HepG2 (cell line): Measurements from ENCODE around the gene SLC25A1. TPM values are rescaled to one million over a fixed set of nuclear protein-coding genes. Genes with fewer than 3 reads are reported as not detected.

Experiments
- NFYC ChIP-seq: IDR thresholded peaks from 2 replicates; pipeline ENCODE4 v1.6.1; 2016; ENCODE audit warnings: missing genetic modification reagents, missing compliant biosample characterization
- SP5 ChIP-seq: IDR thresholded peaks from 2 replicates; pipeline ENCODE4 v1.6.1; 2016; ENCODE audit warnings: low read depth, borderline replicate concordance
- ZNF232 ChIP-seq: sonication (generic); formaldehyde crosslinking; IDR thresholded peaks from 2 replicates; pipeline ENCODE4 v1.4.0; 2020; ENCODE audit warnings: missing genetic modification reagents, borderline replicate concordance
- ZZZ3 ChIP-seq: sonication (generic); formaldehyde crosslinking; IDR thresholded peaks from 2 replicates; pipeline ENCODE4 v1.4.0; 2020; ENCODE audit warnings: missing genetic modification reagents, mild to moderate bottlenecking, borderline replicate concordance
- polyA plus RNA-seq, 8 experiments: library from polyadenylated mRNA; depleted of rRNA in 3 of 8; stranded (reverse) in 7 of 8; unstranded in 1 of 8; fragments of >200 nt; fragmentation: Illumina TruSeq in 4 of 8; extraction: Trizol in 4 of 8; gene quantifications; 2 replicates each; pipeline versions ENCODE4 v1.2.1 to v1.2.3, GENCODE V29; 2011 to 2016; ENCODE audit warnings: low read depth in 4 of 8, missing spikeins in 1 of 8, mixed read lengths in 1 of 8; ENCODE audit not compliant: insufficient read depth in 1 of 8
- total RNA-seq, 5 experiments: library from RNA; depleted of rRNA; stranded (reverse); fragments of >200 nt; fragmentation: Illumina TruSeq; extraction: Trizol; gene quantifications; 2 replicates each; pipeline ENCODE4 v1.2.3, GENCODE V29; 2016; ENCODE audit warnings: low read depth in 1 of 5
- TF ChIP-seq, protein P1 (sequence below): sonication (generic); formaldehyde crosslinking; IDR thresholded peaks from 2 replicates; pipeline ENCODE4 v1.4.0; 2020; ENCODE audit warnings: missing genetic modification reagents
- TF ChIP-seq, protein P2 (sequence below): sonication (generic); formaldehyde crosslinking; IDR thresholded peaks from 2 replicates; pipeline ENCODE4 v1.8.0; 2022; ENCODE audit warnings: low read depth, missing genetic modification reagents
- TF ChIP-seq, protein P3 (sequence below): sonication (generic); formaldehyde crosslinking; IDR thresholded peaks from 2 replicates; pipeline ENCODE4 v1.9.0; 2021; ENCODE audit warnings: mild to moderate bottlenecking, missing genetic modification reagents
- TF ChIP-seq, protein P4 (sequence below): sonication (generic); formaldehyde crosslinking; IDR thresholded peaks from one replicate; pipeline ENCODE4 v1.5.1; 2020; ENCODE audit warnings: mild to moderate bottlenecking, missing genetic modification reagents; ENCODE audit errors: not compliant biosample characterization
- TF ChIP-seq, protein P5 (sequence below): sonication (generic); formaldehyde crosslinking; IDR thresholded peaks from 2 replicates; pipeline ENCODE4 v1.4.0; 2020; ENCODE audit warnings: missing genetic modification reagents, mild to moderate bottlenecking, borderline replicate concordance

SLC25A1 gene
- total and polyA plus RNA-seq, 2 of the 13 experiments (the other 11 are each of a cell fraction or from before 2014, with no cell fraction given) = 49.4 to 161 TPM

DNA sequence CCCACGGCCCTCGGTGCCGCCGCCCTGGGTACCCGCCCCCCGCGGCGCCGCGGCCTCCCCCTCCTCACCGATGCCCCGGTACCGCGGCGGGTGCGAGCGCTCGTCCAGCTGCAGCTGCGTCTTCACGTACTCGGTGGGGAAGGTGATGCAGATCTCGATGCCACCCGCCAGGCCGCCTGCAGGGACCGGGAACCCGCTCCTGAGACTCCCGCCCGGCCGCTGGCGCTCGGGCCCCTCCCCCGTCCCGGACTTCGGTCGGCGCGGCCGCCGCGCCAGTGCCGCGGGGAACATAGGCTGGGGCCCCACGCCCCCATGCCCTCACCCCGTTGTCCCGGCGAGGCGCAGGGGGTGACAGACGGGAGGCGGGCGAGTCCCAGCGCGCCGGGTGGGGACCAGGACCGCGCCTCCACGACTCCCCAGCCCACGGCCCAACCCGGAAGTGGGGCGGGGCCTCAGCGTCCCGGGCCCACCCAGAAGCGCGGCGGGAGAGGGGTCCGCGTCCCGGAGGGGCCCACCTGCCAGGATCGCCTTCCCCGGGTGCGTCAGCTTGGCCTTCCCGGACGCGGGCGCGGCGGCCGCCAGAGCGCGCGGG lies 375 bp downstream of the SLC25A1 start (continued):
- TF ChIP-seq NFYC (CRISPR knock-in tag) (no peak), ZNF232 (CRISPR knock-in tag) (no peak), ZZZ3 (CRISPR knock-in tag) (0 out of 2 replicates have a peak, but pooled peaks have one; percentile 53), SP5 (no peak)
- TF ChIP-seq, protein P1, sequence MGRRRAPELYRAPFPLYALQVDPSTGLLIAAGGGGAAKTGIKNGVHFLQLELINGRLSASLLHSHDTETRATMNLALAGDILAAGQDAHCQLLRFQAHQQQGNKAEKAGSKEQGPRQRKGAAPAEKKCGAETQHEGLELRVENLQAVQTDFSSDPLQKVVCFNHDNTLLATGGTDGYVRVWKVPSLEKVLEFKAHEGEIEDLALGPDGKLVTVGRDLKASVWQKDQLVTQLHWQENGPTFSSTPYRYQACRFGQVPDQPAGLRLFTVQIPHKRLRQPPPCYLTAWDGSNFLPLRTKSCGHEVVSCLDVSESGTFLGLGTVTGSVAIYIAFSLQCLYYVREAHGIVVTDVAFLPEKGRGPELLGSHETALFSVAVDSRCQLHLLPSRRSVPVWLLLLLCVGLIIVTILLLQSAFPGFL = no peak
- TF ChIP-seq, protein P2, sequence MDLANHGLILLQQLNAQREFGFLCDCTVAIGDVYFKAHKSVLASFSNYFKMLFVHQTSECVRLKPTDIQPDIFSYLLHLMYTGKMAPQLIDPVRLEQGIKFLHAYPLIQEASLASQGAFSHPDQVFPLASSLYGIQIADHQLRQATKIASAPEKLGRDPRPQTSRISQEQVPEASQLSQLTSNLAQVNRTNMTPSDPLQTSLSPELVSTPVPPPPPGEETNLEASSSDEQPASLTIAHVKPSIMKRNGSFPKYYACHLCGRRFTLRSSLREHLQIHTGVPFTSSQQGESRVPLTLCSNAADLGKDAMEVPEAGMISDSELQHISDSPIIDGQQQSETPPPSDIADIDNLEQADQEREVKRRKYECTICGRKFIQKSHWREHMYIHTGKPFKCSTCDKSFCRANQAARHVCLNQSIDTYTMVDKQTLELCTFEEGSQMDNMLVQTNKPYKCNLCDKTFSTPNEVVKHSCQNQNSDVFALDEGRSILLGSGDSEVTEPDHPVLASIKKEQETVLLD (CRISPR knock-in tag) = peak; percentile 81; the same call in 1 of the 2 replicates
- TF ChIP-seq, protein P3, sequence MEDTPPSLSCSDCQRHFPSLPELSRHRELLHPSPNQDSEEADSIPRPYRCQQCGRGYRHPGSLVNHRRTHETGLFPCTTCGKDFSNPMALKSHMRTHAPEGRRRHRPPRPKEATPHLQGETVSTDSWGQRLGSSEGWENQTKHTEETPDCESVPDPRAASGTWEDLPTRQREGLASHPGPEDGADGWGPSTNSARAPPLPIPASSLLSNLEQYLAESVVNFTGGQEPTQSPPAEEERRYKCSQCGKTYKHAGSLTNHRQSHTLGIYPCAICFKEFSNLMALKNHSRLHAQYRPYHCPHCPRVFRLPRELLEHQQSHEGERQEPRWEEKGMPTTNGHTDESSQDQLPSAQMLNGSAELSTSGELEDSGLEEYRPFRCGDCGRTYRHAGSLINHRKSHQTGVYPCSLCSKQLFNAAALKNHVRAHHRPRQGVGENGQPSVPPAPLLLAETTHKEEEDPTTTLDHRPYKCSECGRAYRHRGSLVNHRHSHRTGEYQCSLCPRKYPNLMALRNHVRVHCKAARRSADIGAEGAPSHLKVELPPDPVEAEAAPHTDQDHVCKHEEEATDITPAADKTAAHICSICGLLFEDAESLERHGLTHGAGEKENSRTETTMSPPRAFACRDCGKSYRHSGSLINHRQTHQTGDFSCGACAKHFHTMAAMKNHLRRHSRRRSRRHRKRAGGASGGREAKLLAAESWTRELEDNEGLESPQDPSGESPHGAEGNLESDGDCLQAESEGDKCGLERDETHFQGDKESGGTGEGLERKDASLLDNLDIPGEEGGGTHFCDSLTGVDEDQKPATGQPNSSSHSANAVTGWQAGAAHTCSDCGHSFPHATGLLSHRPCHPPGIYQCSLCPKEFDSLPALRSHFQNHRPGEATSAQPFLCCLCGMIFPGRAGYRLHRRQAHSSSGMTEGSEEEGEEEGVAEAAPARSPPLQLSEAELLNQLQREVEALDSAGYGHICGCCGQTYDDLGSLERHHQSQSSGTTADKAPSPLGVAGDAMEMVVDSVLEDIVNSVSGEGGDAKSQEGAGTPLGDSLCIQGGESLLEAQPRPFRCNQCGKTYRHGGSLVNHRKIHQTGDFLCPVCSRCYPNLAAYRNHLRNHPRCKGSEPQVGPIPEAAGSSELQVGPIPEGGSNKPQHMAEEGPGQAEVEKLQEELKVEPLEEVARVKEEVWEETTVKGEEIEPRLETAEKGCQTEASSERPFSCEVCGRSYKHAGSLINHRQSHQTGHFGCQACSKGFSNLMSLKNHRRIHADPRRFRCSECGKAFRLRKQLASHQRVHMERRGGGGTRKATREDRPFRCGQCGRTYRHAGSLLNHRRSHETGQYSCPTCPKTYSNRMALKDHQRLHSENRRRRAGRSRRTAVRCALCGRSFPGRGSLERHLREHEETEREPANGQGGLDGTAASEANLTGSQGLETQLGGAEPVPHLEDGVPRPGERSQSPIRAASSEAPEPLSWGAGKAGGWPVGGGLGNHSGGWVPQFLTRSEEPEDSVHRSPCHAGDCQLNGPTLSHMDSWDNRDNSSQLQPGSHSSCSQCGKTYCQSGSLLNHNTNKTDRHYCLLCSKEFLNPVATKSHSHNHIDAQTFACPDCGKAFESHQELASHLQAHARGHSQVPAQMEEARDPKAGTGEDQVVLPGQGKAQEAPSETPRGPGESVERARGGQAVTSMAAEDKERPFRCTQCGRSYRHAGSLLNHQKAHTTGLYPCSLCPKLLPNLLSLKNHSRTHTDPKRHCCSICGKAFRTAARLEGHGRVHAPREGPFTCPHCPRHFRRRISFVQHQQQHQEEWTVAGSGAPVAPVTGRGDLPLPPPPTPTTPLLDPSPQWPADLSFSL (CRISPR knock-in tag) = no peak
- TF ChIP-seq, protein P4, sequence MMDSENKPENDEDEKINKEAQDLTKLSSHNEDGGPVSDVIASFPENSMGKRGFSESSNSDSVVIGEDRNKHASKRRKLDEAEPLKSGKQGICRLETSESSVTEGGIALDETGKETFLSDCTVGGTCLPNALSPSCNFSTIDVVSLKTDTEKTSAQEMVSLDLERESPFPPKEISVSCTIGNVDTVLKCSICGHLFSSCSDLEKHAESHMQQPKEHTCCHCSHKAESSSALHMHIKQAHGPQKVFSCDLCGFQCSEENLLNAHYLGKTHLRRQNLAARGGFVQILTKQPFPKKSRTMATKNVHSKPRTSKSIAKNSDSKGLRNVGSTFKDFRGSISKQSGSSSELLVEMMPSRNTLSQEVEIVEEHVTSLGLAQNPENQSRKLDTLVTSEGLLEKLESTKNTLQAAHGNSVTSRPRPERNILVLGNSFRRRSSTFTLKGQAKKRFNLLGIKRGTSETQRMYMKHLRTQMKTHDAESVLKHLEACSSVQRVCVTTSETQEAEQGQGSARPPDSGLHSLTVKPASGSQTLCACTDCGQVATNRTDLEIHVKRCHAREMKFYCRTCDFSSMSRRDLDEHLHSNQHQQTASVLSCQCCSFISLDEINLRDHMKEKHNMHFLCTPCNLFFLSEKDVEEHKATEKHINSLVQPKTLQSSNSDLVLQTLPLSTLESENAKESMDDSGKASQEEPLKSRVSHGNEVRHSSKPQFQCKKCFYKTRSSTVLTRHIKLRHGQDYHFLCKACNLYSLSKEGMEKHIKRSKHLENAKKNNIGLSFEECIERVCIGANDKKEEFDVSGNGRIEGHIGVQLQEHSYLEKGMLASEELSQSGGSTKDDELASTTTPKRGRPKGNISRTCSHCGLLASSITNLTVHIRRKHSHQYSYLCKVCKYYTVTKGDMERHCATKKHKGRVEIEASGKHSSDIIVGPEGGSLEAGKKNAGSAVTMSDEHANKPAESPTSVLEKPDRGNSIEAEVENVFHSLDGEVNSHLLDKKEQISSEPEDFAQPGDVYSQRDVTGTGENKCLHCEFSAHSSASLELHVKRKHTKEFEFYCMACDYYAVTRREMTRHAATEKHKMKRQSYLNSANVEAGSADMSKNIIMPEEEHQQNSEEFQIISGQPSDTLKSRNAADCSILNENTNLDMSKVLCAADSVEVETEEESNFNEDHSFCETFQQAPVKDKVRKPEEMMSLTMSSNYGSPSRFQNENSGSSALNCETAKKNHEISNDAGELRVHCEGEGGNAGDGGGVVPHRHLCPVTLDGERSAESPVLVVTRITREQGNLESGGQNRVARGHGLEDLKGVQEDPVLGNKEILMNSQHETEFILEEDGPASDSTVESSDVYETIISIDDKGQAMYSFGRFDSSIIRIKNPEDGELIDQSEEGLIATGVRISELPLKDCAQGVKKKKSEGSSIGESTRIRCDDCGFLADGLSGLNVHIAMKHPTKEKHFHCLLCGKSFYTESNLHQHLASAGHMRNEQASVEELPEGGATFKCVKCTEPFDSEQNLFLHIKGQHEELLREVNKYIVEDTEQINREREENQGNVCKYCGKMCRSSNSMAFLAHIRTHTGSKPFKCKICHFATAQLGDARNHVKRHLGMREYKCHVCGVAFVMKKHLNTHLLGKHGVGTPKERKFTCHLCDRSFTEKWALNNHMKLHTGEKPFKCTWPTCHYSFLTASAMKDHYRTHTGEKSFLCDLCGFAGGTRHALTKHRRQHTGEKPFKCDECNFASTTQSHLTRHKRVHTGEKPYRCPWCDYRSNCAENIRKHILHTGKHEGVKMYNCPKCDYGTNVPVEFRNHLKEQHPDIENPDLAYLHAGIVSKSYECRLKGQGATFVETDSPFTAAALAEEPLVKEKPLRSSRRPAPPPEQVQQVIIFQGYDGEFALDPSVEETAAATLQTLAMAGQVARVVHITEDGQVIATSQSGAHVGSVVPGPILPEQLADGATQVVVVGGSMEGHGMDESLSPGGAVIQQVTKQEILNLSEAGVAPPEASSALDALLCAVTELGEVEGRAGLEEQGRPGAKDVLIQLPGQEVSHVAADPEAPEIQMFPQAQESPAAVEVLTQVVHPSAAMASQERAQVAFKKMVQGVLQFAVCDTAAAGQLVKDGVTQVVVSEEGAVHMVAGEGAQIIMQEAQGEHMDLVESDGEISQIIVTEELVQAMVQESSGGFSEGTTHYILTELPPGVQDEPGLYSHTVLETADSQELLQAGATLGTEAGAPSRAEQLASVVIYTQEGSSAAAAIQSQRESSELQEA (CRISPR knock-in tag) = no peak
- TF ChIP-seq, protein P5, sequence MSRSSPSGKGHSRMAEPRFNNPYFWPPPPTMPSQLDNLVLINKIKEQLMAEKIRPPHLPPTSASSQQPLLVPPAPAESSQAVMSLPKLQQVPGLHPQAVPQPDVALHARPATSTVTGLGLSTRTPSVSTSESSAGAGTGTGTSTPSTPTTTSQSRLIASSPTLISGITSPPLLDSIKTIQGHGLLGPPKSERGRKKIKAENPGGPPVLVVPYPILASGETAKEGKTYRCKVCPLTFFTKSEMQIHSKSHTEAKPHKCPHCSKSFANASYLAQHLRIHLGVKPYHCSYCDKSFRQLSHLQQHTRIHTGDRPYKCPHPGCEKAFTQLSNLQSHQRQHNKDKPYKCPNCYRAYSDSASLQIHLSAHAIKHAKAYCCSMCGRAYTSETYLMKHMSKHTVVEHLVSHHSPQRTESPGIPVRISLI = 0 out of 2 replicates have a peak, but pooled peaks have one; percentile 19
